ENCODE measurements around the gene KIAA0753.

- TF ChIP-seq PKNOX1 (IDR thresholded peaks at IDR 0.05) (no peak), ZNF384 (IDR thresholded peaks at IDR 0.05) (no peak), FOXK2 (IDR thresholded peaks at IDR 0.05) (no peak), FOXA1 (IDR thresholded peaks at IDR 0.05) (no peak)
These were observed 110.1 kb downstream of the KIAA0753 start for GRCh38 chr17:6530324-6530920.
